Measurements from ENCODE around the gene ACRBP.

- no peak for TF ChIP-seq CTCF (IDR thresholded peaks at IDR 0.05)
- TF ChIP-seq REST (IDR thresholded peaks at IDR 0.05; ENCODE audit: insufficient read depth in 1 of 2, low read depth in 2 of 2, low read length in 1 of 2) = no peak
- no peak for TF ChIP-seq POLR2AphosphoS5 (IDR thresholded peaks at IDR 0.05; ENCODE audit: low read depth, low read length)
- TF ChIP-seq SIN3A (IDR thresholded peaks at IDR 0.05; ENCODE audit: borderline replicate concordance, insufficient read depth, low read depth, low read length) = no peak
- no peak for TF ChIP-seq TCF7L2 (IDR thresholded peaks at IDR 0.05; ENCODE audit: low read depth, low read length)
Measured at GRCh38 chr12:6693832-6694355, 46.7 kb upstream of the ACRBP start.

Measured in Panc1 (cell line).